HG02798 (cell line): ENCODE results near the gene LANCL1.

Experiments used
- ATAC-seq: cut with Tn5 transposase; IDR thresholded peaks from one replicate; pipeline ENCODE4 v1.9.1; 2021; ENCODE audit warnings: mild to moderate bottlenecking; ENCODE audit not compliant: unreplicated experiment, poor library complexity

Gene LANCL1

GRCh38 chr2:210476194-210477128, at the start of gene LANCL1:
LANCL1 (minus strand) TSS chr2:210476759; CDS start chr2:210476396, 363 bp downstream.
- peak; percentile 100 for ATAC-seq

GRCh38 chr2:210524533-210524932, 48.0 kb upstream of the LANCL1 start:
- ATAC-seq: no peak

- no peak for ATAC-seq
Measured at GRCh38 chr2:210523650-210524289, 47.2 kb upstream of the LANCL1 start.

GRCh38 chr2:210522399-210522798, 45.8 kb upstream of the LANCL1 start:
- ATAC-seq: no peak

- no peak for ATAC-seq
Measured at GRCh38 chr2:210519594-210519993, 43.0 kb upstream of the LANCL1 start.

GRCh38 chr2:210517264-210517663, 40.7 kb upstream of the LANCL1 start:
- no peak for ATAC-seq

GRCh38 chr2:210515911-210516310, 39.4 kb upstream of the LANCL1 start:
- ATAC-seq: no peak

GRCh38 chr2:210503725-210504191, 27.2 kb upstream of the LANCL1 start:
- no peak for ATAC-seq

- ATAC-seq: peak; percentile 95
Measured at GRCh38 chr2:210503001-210503623, 26.6 kb upstream of the LANCL1 start.

- peak; percentile 57 for ATAC-seq
Measured at GRCh38 chr2:210496512-210496911, 20.0 kb upstream of the LANCL1 start.

GRCh38 chr2:210493528-210493927, 17.0 kb upstream of the LANCL1 start:
- ATAC-seq: no peak

- no peak for ATAC-seq
Measured at GRCh38 chr2:210481601-210482175, 5.1 kb upstream of the LANCL1 start.

GRCh38 chr2:210480764-210481163, 4.2 kb upstream of the LANCL1 start:
- no peak for ATAC-seq

- ATAC-seq: no peak
Measured at GRCh38 chr2:210480079-210480478, 3.5 kb upstream of the LANCL1 start.

GRCh38 chr2:210478661-210479060, 2.1 kb upstream of the LANCL1 start:
- ATAC-seq: no peak

GRCh38 chr2:210477496-210477895, 937 bp upstream of the LANCL1 start:
- no peak for ATAC-seq

GRCh38 chr2:210475706-210476105, 853 bp downstream of the LANCL1 start:
- ATAC-seq: no peak

GRCh38 chr2:210474776-210475175, 1.8 kb downstream of the LANCL1 start:
- no peak for ATAC-seq

GRCh38 chr2:210461401-210461800, 15.2 kb downstream of the LANCL1 start:
- ATAC-seq: peak; percentile 61
